K562 (cell line): ENCODE data around the gene RAB5A. TPM values are rescaled to one million over a fixed set of nuclear protein-coding genes. Genes with fewer than 3 reads are reported as not detected.

ENCODE experiments used
- ARID3B ChIP-seq: fragments of 250-450 bp; sonication (Bioruptor Pico); IDR thresholded peaks from 2 replicates; pipeline ENCODE4 v1.4.0; 2020; ENCODE audit warnings: borderline replicate concordance
- FOXP1 ChIP-seq: sonication (generic); formaldehyde crosslinking; IDR thresholded peaks from 2 replicates; pipeline ENCODE4 v1.8.0; 2022; ENCODE audit warnings: mild to moderate bottlenecking, missing genetic modification reagents
- HDAC3 ChIP-seq: fragments of 450-650 bp; IDR thresholded peaks from 2 replicates; pipeline ENCODE4 v1.6.1; 2018; ENCODE audit warnings: borderline replicate concordance, mild to moderate bottlenecking, moderate library complexity; ENCODE audit not compliant: partially characterized antibody
- JUN ChIP-seq, 2 experiments: sonication (generic) in 1 of 2; formaldehyde crosslinking in 1 of 2; IDR thresholded peaks; 2 replicates each; pipeline versions ENCODE4 v1.6.1 to v1.8.0; 2012 to 2022; ENCODE audit warnings: borderline replicate concordance in 2 of 2, mild to moderate bottlenecking in 2 of 2, improper control_type of control experiment in 1 of 2, low read depth in 1 of 2, low read length in 1 of 2, missing genetic modification reagents in 1 of 2
- KAT2B ChIP-seq: IDR thresholded peaks from one replicate; pipeline ENCODE4 v1.6.1; 2012; ENCODE audit warnings: low read depth, mild to moderate bottlenecking, control low read depth, inconsistent platforms, low read length, moderate library complexity
- KAT8 ChIP-seq: fragments of 450-650 bp; IDR thresholded peaks from 2 replicates; pipeline ENCODE4 v1.6.1; 2016; ENCODE audit warnings: low read depth, mild to moderate bottlenecking
- NEUROD1 ChIP-seq: fragments of 150-350 bp; IDR thresholded peaks from 2 replicates; pipeline ENCODE4 v1.6.1; 2014; ENCODE audit warnings: borderline replicate concordance, low read length, low read depth; ENCODE audit not compliant: partially characterized antibody
- PHTF2 ChIP-seq: fragments of 250-450 bp; sonication (Bioruptor Pico); IDR thresholded peaks from 2 replicates; pipeline ENCODE4 v1.5.0; 2021; ENCODE audit warnings: mild to moderate bottlenecking
- TAF1 ChIP-seq: IDR thresholded peaks from 2 replicates; pipeline ENCODE4 v1.6.1; 2011; ENCODE audit warnings: mild to moderate bottlenecking, low read length, moderate library complexity; ENCODE audit not compliant: insufficient read depth, control insufficient read depth, severe bottlenecking; ENCODE audit errors: extremely low read depth
- YBX1 ChIP-seq: fragments of 450-650 bp; IDR thresholded peaks from 2 replicates; pipeline ENCODE4 v1.7.1; 2016; ENCODE audit warnings: mild to moderate bottlenecking
- ZNF407 ChIP-seq: fragments of 450-650 bp; IDR thresholded peaks from 2 replicates; pipeline ENCODE4 v1.6.1; 2016; ENCODE audit warnings: low read depth
- ZNF586 ChIP-seq: fragments of 450-650 bp; formaldehyde crosslinking; conservative IDR thresholded peaks from 2 replicates; pipeline ENCODE4 v1.4.0; 2020; ENCODE audit warnings: mild to moderate bottlenecking, moderate library complexity
- polyA plus RNA-seq, 8 experiments: library from polyadenylated mRNA; depleted of rRNA in 4 of 8; stranded (reverse) in 5 of 8; unstranded in 3 of 8; fragments of >200 nt; fragmentation: Nextera tagmentation in 2 of 8; fragmentation: Illumina TruSeq in 1 of 8; extraction: Ambion mirVana in 2 of 8; extraction: Trizol in 1 of 8; gene quantifications; 2 replicates each; pipeline versions ENCODE4 v1.2.1 to v1.2.3, GENCODE V29; 2011 to 2014; ENCODE audit warnings: inconsistent platforms in 1 of 8, missing spikeins in 1 of 8
- total RNA-seq, 7 experiments: library from RNA; depleted of rRNA in 6 of 7; stranded (reverse); fragments of >200 nt in 6 of 7; fragmentation: Illumina TruSeq in 2 of 7; extraction: Trizol in 2 of 7; gene quantifications; 2 replicates each; pipeline versions ENCODE4 v1.2.1 to v1.2.3, GENCODE V29; 2011 to 2021; ENCODE audit warnings: low replicate concordance in 1 of 7
- TF ChIP-seq, protein P1 (sequence below), 2 experiments: IDR thresholded peaks; 2 replicates each; pipeline ENCODE4 v1.6.1; 2012; ENCODE audit warnings: improper control_type of control experiment in 2 of 2, low read depth in 2 of 2, low read length in 2 of 2, borderline replicate concordance in 1 of 2

Gene RAB5A
- total and polyA plus RNA-seq, 9 of the 15 experiments (the other 6 are each of a cell fraction or from before 2014, with no cell fraction given), result 28.3 to 64.2 (median 49.0) TPM

DNA sequence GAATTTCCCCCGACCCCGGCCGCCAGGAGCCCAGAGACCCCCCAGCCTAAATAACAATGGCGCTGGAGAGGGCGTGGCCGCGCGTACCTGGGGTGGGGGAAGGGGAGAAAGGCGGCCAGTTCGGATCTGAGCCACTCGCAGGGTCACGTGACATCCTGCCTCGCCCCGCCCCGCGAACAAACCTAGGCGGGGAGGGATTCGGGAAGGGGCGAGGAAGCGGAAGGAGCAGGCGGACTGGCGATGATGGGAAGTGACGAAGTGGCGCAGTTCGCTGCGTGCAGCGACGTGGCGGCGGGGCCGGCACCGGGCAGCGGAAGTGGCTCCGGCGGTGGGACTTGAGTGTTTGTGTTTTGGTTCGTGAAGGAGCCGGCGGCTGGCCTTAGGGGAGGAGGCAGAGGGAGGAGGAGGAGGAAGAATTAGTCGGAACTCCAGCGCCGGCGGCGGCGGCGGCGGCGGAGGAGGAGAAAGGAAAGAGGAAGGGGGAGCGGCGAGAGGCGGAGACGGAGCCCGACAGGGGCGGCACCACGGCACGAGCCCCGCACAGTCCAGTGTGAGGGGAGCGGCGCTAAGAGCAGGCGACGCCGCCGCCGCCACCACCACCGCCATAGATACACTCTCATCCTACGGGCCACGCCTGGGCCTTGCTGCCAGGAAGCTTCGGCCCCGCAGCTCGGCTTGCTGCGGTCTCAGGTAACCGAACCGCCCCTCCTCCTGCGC lies at the start of gene RAB5A (continued):
- TF ChIP-seq, protein P1, sequence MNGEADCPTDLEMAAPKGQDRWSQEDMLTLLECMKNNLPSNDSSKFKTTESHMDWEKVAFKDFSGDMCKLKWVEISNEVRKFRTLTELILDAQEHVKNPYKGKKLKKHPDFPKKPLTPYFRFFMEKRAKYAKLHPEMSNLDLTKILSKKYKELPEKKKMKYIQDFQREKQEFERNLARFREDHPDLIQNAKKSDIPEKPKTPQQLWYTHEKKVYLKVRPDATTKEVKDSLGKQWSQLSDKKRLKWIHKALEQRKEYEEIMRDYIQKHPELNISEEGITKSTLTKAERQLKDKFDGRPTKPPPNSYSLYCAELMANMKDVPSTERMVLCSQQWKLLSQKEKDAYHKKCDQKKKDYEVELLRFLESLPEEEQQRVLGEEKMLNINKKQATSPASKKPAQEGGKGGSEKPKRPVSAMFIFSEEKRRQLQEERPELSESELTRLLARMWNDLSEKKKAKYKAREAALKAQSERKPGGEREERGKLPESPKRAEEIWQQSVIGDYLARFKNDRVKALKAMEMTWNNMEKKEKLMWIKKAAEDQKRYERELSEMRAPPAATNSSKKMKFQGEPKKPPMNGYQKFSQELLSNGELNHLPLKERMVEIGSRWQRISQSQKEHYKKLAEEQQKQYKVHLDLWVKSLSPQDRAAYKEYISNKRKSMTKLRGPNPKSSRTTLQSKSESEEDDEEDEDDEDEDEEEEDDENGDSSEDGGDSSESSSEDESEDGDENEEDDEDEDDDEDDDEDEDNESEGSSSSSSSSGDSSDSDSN (IDR thresholded peaks at IDR 0.05; ENCODE audit: borderline replicate concordance in 1 of 2, low read depth in 2 of 2, low read length in 2 of 2), result 0 out of 4 replicates have a peak, but pooled peaks of 1 of the 2 experiments have one; percentile 0
- TF ChIP-seq ARID3B (CRISPR knock-in tag) (no peak), HDAC3 (no peak), KAT8 (no peak), NEUROD1 (peak; percentile 55), FOXP1 (CRISPR knock-in tag) (peak; percentile 94), ZNF586 (no peak), ZNF407 (no peak), KAT2B (peak; percentile 23), JUN (IDR thresholded peaks at IDR 0.05; ENCODE audit: borderline replicate concordance, low read depth, low read length) (peak; percentile 50; the same call in 1 of the 2 replicates), JUN (CRISPR knock-in tag; IDR thresholded peaks at IDR 0.05; ENCODE audit: borderline replicate concordance) (peak; percentile 52), TAF1 (peak; percentile 90), PHTF2 (CRISPR knock-in tag) (no peak), YBX1 (no peak)
